ENCODE results near the gene NCKAP5. TPM values are rescaled to one million over a fixed set of nuclear protein-coding genes. Genes with fewer than 3 reads are reported as not detected.

NCKAP5 gene
- total and polyA plus RNA-seq, 4 donors: 2.3 to 20.2 (median 8.1) TPM

DNA sequence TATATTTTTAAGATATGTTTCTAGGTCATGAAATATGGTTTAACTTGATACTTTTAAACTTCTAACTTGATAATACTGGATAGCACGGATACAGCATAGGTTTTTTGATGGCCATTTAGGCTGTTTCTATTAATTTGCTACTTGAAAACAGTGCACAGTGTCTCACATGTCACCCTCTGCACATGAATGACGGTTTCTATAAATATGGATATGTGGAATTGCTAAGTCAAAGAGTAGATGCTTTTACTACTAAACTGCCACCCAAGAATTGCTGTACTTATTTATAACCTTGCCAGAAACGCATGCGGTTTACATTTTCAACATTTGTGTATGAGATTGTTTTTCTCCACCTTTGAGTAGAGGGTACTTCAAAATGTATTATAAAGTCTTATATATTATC is 723.7 kb downstream of the NCKAP5 start:
- H3K27me3 ChIP-seq (ENCODE audit: control insufficient read depth in 3 of 3, insufficient read depth in 3 of 3, low read length in 2 of 3): no peaks in the 10 kb centered on the region

DNA sequence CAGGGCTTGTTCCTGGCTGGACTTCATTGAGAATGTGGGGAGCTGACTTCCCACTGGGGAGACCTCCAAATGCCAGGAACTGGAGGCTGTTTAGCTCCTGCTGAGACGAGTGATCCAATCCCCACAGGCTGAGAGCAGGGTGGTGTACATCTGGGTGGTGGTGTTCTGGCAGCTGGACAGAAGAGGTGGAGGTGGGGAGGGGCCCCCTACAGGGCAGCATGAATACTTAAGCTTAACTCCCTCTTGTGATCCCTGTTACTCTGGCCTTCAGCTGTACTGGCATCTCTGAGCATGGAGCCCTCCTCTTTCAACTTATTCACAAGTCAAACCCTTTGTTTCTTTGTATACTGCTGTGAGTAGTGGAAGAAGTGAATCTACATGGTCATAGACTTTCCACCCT is 730.5 kb downstream of the NCKAP5 start:
- 89 to 94% methylated on average over 1 of the region's 1 CpG for WGBS, 2 donors
- H3K4me3 ChIP-seq: no peak overlapping the region
- TF ChIP-seq, protein P1, sequence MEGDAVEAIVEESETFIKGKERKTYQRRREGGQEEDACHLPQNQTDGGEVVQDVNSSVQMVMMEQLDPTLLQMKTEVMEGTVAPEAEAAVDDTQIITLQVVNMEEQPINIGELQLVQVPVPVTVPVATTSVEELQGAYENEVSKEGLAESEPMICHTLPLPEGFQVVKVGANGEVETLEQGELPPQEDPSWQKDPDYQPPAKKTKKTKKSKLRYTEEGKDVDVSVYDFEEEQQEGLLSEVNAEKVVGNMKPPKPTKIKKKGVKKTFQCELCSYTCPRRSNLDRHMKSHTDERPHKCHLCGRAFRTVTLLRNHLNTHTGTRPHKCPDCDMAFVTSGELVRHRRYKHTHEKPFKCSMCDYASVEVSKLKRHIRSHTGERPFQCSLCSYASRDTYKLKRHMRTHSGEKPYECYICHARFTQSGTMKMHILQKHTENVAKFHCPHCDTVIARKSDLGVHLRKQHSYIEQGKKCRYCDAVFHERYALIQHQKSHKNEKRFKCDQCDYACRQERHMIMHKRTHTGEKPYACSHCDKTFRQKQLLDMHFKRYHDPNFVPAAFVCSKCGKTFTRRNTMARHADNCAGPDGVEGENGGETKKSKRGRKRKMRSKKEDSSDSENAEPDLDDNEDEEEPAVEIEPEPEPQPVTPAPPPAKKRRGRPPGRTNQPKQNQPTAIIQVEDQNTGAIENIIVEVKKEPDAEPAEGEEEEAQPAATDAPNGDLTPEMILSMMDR (IDR thresholded peaks at IDR 0.05; ENCODE audit: control extremely low read depth, extremely low read depth): no peak
- no peak overlapping the region for H3K9ac ChIP-seq (ENCODE audit: insufficient read depth in 1 of 2, low read length in 2 of 2)
- DNase-seq (no peak), ATAC-seq (ENCODE audit: insufficient read depth, low FRiP score) (no peak)
- no peaks in the 10 kb centered on the region for H3K4me1 ChIP-seq (ENCODE audit: control insufficient read depth in 5 of 5, insufficient read depth in 5 of 5, low read length in 5 of 5)
- H3K27ac ChIP-seq (ENCODE audit: low read depth in 1 of 2, low read length in 1 of 2): no peak overlapping the region
- peaks cover 0 to 2% (median 0%) of the 10 kb centered on the region in 4 donors for H3K9me3 ChIP-seq (ENCODE audit: control insufficient read depth in 4 of 4, insufficient read depth in 3 of 4, low read length in 3 of 4)
- H3K27me3 ChIP-seq (ENCODE audit: control insufficient read depth in 3 of 3, insufficient read depth in 3 of 3, low read length in 2 of 3): no peaks in the 10 kb centered on the region
- no peaks in the 10 kb centered on the region for H3K36me3 ChIP-seq (ENCODE audit: control insufficient read depth in 4 of 4, insufficient read depth in 4 of 4, low read length in 4 of 4)

More for the DNA sequence above, 723.7 kb downstream of the NCKAP5 start:
- TF ChIP-seq, protein P1 (IDR thresholded peaks at IDR 0.05; ENCODE audit: control extremely low read depth, extremely low read depth): no peak
- Histone ChIP-seq H3K4me1 (ENCODE audit: control insufficient read depth in 5 of 5, insufficient read depth in 5 of 5, low read length in 5 of 5) (no peaks in the 10 kb centered on the region), H3K9ac (ENCODE audit: insufficient read depth in 1 of 2, low read length in 2 of 2) (no peak overlapping the region), H3K36me3 (ENCODE audit: control insufficient read depth in 4 of 4, insufficient read depth in 4 of 4, low read length in 4 of 4) (no peaks in the 10 kb centered on the region), H3K4me3 (no peak overlapping the region), H3K9me3 (ENCODE audit: control insufficient read depth in 4 of 4, insufficient read depth in 3 of 4, low read length in 3 of 4) (no peaks in the 10 kb centered on the region), H3K27ac (ENCODE audit: low read depth in 1 of 2, low read length in 1 of 2) (no peak overlapping the region)
- WGBS, 2 donors: 89 to 90% methylated on average over 4 of the region's 4 CpGs
- no peak for ATAC-seq (ENCODE audit: insufficient read depth, low FRiP score)
- no peak for DNase-seq

DNA sequence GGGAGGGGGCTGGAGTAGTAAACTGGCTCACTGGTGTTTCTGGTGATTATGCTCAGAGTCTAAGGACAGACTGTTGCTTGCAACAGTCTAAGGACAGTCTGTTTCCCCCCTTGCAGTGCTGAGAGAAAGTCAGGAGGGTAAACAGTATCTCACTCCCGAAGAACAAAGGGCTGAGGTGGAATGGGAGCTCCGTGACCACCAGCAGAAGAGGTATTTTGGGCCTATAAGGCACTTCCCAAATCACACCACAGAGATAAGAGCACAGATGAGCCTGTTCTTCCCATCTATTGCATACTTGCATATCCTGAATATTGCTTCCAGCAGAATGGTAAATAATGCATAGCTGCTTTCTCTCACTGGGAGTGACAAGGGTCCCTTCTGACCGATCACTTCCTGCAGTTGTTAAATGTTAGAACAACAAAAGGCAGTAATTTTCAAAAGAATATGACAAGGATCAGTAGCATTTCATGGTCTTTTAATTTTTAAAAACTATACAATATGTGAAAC is 737.9 kb downstream of the NCKAP5 start:
- WGBS, 2 donors: 46 to 69% methylated on average over 3 of the region's 3 CpGs
- no peaks in the 10 kb centered on the region for H3K4me1 ChIP-seq (ENCODE audit: control insufficient read depth in 5 of 5, insufficient read depth in 5 of 5, low read length in 5 of 5)

More for the DNA sequence above, 737.9 kb downstream of the NCKAP5 start:
- Histone ChIP-seq H3K27ac (ENCODE audit: low read depth in 1 of 2, low read length in 1 of 2) (no peak overlapping the region), H3K36me3 (ENCODE audit: control insufficient read depth in 4 of 4, insufficient read depth in 4 of 4, low read length in 4 of 4) (no peaks in the 10 kb centered on the region), H3K27me3 (ENCODE audit: control insufficient read depth in 3 of 3, insufficient read depth in 3 of 3, low read length in 2 of 3) (no peaks in the 10 kb centered on the region), H3K9me3 (ENCODE audit: control insufficient read depth in 4 of 4, insufficient read depth in 3 of 4, low read length in 3 of 4) (no peaks in the 10 kb centered on the region), H3K9ac (ENCODE audit: insufficient read depth in 1 of 2, low read length in 2 of 2) (no peak overlapping the region), H3K4me3 (no peak overlapping the region)
- TF ChIP-seq, protein P1 (IDR thresholded peaks at IDR 0.05; ENCODE audit: control extremely low read depth, extremely low read depth): no peak
- no peak for DNase-seq
- no peak for ATAC-seq (ENCODE audit: insufficient read depth, low FRiP score)

Data from lung (tissue), 12 donors.